Measurements from ENCODE around the gene AMDHD2. TPM values are rescaled to one million over a fixed set of nuclear protein-coding genes. Genes with fewer than 3 reads are reported as not detected.

AMDHD2 gene
- polyA plus RNA-seq, 1 experiment: 15.9 TPM

- H3K36me3 ChIP-seq (ENCODE audit: control insufficient read depth, insufficient read depth, low read length): peaks cover 2% of the 10 kb centered on the region
- no peak for TF ChIP-seq CTCF (IDR thresholded peaks at IDR 0.05; ENCODE audit: insufficient read depth, low read depth, low read length)
- ChIA-PET CTCF (interaction anchor here (0.6 to 1.6 kb wide), 4 partner anchors 14 to 395 kb away, joined by 3 to 9 read pairs (median 4); partner anchors contain the start of gene ABCA3), POLR2A (interaction anchor here (0.5 to 0.6 kb wide), 2 partner anchors 171 to 1161 kb away, joined by 3 to 16 read pairs; no protein-coding TSS in a partner anchor)
- H3K4me3 ChIP-seq (ENCODE audit: low read depth, low read length): peak within 1 kb of the TSS; percentile 82
- H3K27me3 ChIP-seq (ENCODE audit: control insufficient read depth, insufficient read depth, low read length): no peaks in the 10 kb centered on the region
- no peak for DNase-seq (ENCODE audit: low read depth)
Observed at GRCh38 chr16:2474877-2475412, 45.2 kb upstream of the AMDHD2 start, which contains the start of gene TBC1D24. Gene TBC1D24 (plus strand): TSS chr16:2475127. CDS start chr16:2496149, 21,022 bp downstream.

- Histone ChIP-seq H3K4me3 (ENCODE audit: low read depth, low read length) (peak overlapping the region; percentile 82), H3K27me3 (ENCODE audit: control insufficient read depth, insufficient read depth, low read length) (no peaks in the 10 kb centered on the region), H3K36me3 (ENCODE audit: control insufficient read depth, insufficient read depth, low read length) (peaks cover 2% of the 10 kb centered on the region; the same call in 1 of the 2 replicates)
- POLR2A ChIA-PET: interaction anchor here (0.6 kb wide), 1 partner anchor 1162 kb away, joined by 16 read pairs; no protein-coding TSS in a partner anchor
- no peak for TF ChIP-seq CTCF (IDR thresholded peaks at IDR 0.05; ENCODE audit: insufficient read depth, low read depth, low read length)
- CTCF ChIA-PET: interaction anchor here (0.6 to 1.6 kb wide), 3 partner anchors 26 to 394 kb away, joined by 3 to 9 read pairs (median 4); partner anchors contain the start of gene ABCA3
- DNase-seq (ENCODE audit: low read depth): no peak
Observed at GRCh38 chr16:2475413-2476344, 44.5 kb upstream of the AMDHD2 start.

DNA sequence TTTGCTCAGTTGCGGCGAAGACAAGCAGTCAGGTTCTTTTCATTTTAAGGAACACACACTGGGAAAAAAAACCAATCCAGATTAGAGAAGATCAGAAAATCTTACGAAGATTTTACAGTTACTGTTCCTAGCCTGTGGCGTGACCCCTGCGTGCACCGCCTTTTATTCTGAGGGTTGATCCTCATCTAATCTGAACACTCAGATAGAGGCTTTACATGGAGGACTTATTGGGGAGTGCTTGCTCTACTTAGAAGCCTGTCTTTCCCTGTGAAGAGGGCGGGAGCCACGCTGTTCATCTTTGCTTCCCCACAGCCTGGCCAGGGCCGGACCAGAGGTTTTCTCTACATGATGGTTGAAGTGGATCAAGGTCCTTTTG is 43.8 kb upstream of the AMDHD2 start:
- POLR2A ChIA-PET: no interaction called here

DNA sequence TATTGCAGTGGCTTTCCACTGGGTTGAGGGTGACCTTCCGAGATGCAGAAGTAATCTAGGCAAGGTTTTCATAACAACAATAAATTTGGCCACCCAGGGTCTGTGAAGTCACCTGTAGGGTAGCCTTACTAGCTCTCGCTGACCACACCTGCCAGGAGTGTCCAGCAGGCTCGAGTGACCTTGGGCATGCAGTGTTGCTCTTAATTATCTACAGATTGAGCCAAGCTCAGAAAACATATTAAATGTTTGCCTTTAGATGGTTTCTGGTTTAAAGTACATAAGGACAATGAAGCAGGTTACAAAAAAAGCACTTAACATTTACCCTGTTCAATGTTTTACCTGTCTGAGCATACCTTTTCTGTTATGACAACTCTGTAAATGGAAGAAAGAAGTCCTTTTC is 43.4 kb upstream of the AMDHD2 start:
- Histone ChIP-seq H3K4me3 (ENCODE audit: low read depth, low read length) (no peak overlapping the region), H3K36me3 (ENCODE audit: control insufficient read depth, insufficient read depth, low read length) (peaks cover 2% of the 10 kb centered on the region; the same call in 1 of the 2 replicates), H3K27me3 (ENCODE audit: control insufficient read depth, insufficient read depth, low read length) (no peaks in the 10 kb centered on the region)
- CTCF ChIA-PET: interaction anchor here (0.6 kb wide), 1 partner anchor 350 kb away, joined by 3 read pairs; no protein-coding TSS in a partner anchor
- no peak for DNase-seq (ENCODE audit: low read depth)
- no peak for TF ChIP-seq CTCF (IDR thresholded peaks at IDR 0.05; ENCODE audit: insufficient read depth, low read depth, low read length)
- POLR2A ChIA-PET: no interaction called here

More for the DNA sequence above, 43.8 kb upstream of the AMDHD2 start:
- H3K36me3 ChIP-seq (ENCODE audit: control insufficient read depth, insufficient read depth, low read length): peaks cover 2% of the 10 kb centered on the region; the same call in 1 of the 2 replicates
- H3K27me3 ChIP-seq (ENCODE audit: control insufficient read depth, insufficient read depth, low read length): no peaks in the 10 kb centered on the region
- DNase-seq (ENCODE audit: low read depth): no peak
- no peak for TF ChIP-seq CTCF (IDR thresholded peaks at IDR 0.05; ENCODE audit: insufficient read depth, low read depth, low read length)
- CTCF ChIA-PET: no interaction called here
- no peak overlapping the region for H3K4me3 ChIP-seq (ENCODE audit: low read depth, low read length)

- Histone ChIP-seq H3K4me3 (ENCODE audit: low read depth, low read length) (no peak overlapping the region), H3K36me3 (ENCODE audit: control insufficient read depth, insufficient read depth, low read length) (peaks cover 2% of the 10 kb centered on the region; the same call in 1 of the 2 replicates), H3K27me3 (ENCODE audit: control insufficient read depth, insufficient read depth, low read length) (no peaks in the 10 kb centered on the region)
- CTCF ChIA-PET: interaction anchor here (0.6 to 0.9 kb wide), 2 partner anchors 24 to 349 kb away, joined by 3 to 7 read pairs; no protein-coding TSS in a partner anchor
- no peak for TF ChIP-seq CTCF (IDR thresholded peaks at IDR 0.05; ENCODE audit: insufficient read depth, low read depth, low read length)
- POLR2A ChIA-PET: no interaction called here
- no peak for DNase-seq (ENCODE audit: low read depth)
Observed at GRCh38 chr16:2477327-2477726, 42.8 kb upstream of the AMDHD2 start.
